Fibroblast of gingiva (primary cell): ENCODE results near the gene MEF2C.

ENCODE experiments used
- DNase-seq: peaks from one replicate; pipeline ENCODE4 v3.0.0-alpha.2; 2011; ENCODE audit warnings: low read depth

The MEF2C gene

DNA sequence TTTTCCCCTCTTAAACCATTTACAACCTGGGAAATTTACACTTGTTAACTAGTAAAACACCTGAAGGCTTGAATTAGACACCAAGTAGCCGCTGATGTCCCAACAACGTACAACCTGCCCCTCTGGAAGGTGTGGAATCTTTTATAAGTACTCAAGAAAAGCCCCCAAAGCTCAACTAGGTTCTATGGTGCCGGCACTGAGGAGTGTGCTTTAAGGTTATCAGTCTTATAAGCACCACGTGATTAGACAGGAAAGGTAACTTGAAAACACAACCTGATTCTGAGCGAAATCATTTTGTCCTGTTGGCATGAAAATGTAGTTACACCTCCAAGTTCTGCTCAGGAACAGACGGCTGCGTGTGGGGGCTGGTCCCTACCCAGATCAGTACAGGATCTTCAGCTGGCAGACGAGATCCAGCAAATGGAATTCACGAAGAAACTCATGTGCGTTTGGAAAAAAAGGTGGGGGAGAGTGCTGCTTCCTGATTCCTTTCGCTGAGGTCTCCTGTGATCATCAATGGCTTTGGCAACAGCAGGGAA lies 195.5 kb downstream of the MEF2C start:
- no peak for DNase-seq

DNA sequence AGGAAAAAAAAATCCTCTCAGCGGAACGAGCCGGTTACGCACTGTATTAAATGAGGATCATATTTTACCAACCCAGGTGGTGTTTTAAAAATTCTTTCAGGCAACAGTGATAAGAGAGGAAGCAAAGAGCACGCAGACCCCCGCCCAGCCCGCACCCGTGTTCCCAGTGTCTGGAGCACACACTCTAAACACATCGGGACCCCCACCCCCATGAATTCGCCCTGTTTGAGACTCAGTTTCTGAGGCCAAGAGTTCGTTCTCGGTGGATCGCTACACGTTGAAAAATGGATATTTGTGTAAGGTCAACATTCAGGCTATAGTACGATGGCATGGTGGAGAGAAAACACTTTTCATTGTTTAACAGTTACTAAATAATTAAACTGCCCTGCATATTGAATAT lies 196.3 kb downstream of the MEF2C start:
- no peak for DNase-seq

DNA sequence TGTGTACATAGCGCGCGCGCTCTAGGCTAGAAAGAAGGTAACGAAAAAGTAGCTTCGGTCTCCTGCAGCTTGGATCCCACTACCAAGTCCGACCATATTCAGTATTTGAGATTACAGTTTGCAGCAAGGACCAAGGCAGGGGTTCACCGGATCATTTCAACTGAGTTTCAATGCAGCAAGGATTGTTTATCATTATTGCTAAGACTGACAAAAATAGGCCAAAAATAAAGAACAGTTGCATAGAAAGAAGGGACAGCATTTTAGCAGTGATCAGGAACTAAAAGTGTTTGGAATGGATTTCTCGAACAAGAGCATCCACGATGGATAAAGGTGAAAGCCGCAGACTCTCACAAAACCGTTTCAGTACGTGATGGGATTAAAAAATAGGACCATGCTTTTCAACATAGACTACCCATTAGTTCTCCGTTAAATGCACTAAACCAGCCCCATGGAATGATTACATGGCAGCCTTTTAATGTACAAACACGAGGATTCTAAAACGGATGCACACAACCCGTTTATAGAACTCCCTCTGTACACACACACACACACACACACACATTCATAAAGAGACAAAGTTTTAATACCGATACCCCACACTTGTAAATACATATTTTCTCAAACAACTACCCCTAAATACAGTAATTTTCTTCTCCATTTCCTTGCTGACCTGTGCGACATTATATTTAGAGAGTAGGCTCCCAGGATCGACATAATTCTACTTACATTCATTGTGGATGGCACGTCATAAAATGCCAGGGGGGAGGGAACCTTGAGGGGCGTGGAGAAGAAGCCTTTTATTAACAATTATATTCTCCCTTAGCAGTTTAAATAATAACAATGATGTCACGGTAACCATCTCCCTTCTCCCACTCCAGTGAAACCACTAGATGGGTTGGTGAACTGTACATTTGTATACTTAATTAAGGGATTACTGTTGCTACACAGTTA lies 197.1 kb downstream of the MEF2C start:
- no peak for DNase-seq

DNA sequence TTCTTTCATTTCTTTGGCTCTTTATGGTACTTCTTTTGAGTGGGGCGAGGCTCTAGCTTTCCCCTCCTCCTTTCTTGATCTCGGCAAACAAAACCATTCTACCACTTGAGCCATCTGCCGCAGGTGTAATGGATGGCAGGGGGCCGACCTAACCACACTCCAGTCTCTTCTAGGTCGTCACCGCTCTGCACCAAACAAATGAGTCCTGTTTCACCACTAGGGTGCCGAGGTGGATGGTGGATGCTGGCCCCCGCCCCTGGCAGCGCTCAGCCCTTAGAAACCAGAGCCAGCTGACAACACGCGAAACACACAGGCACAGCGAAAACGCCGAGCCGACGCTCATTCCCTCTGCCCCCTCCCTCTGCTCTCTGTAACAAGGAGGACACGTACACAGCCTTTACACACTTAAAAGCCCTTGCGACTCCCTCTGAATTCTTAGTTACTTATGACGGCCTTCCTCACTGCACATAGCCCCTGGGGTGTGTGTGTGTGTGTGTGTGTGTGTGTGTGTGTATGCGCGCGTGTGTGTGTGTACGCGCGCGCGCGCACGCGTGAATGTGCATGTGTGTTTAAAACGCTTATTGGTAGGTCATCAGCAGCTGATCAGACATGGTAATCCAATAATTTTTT lies 199.4 kb downstream of the MEF2C start:
- DNase-seq = no peak

DNA sequence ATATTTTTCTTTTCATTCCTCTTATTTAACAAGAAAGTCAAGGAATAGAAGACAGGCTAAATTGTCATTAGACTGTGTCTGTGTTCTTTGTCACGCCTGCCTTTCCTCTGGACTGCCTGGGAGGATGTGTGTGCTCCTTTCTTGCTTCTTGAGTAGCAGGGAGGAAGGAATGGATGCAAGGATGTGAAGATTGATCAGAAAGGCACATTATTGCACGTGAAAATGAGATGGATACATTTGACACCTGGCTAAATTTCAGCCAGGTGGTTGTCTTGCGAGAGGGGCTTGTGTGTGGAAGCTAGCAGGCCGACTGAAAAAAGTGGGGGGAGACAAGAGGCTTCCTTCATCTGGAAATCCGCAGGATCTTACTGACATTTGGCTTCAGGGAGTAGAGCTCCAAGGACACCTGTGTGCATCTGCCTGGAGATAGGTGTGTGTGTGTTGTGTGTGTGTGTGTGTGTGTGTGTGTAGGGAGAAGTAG lies 200.1 kb downstream of the MEF2C start:
- DNase-seq = no peak

DNA sequence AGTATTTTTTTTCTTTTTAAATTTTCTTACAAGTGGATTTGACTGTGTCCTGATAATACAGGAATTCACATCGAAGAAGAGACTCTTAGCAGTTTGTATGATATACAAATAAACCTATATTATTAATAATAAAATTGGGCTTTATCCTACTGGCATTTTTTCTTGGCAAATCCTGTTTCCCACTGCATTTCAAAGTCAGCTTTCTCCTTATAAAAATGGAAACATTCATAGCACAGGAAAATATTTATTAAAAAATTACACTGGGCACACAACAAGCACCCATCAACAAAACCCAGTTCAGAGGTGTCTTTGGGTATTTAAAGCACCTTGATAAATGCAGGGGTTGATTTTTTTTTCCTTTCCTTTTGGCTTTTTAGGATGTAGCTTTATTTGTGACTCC lies 200.9 kb downstream of the MEF2C start:
- no peak for DNase-seq

DNA sequence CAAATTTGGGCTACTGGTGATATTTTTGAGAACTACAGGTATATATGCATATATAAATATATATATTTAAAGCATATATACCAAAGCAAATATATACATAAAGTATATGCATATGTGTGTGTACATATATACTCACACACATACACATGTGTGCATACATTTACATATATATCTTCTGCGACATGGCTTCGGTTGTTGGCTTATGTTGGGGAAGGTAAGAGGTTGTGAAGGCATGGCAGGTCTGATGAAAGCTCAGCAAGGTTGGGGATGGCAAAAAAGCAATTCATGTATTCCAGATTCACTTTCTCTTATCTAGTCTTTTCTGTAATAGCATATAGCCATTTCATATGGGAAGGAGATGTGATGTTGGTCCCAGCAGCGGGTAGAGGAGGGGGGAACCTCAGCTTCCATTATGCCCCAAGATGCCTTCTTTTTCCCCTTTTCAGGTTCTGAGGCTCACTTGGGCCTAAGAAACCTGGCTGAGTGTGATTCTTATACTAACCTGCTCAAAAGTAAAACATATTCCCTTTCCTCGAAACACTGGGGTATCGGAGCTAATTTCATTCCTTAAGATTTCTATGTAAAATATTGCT lies 201.7 kb downstream of the MEF2C start:
- no peak for DNase-seq

DNA sequence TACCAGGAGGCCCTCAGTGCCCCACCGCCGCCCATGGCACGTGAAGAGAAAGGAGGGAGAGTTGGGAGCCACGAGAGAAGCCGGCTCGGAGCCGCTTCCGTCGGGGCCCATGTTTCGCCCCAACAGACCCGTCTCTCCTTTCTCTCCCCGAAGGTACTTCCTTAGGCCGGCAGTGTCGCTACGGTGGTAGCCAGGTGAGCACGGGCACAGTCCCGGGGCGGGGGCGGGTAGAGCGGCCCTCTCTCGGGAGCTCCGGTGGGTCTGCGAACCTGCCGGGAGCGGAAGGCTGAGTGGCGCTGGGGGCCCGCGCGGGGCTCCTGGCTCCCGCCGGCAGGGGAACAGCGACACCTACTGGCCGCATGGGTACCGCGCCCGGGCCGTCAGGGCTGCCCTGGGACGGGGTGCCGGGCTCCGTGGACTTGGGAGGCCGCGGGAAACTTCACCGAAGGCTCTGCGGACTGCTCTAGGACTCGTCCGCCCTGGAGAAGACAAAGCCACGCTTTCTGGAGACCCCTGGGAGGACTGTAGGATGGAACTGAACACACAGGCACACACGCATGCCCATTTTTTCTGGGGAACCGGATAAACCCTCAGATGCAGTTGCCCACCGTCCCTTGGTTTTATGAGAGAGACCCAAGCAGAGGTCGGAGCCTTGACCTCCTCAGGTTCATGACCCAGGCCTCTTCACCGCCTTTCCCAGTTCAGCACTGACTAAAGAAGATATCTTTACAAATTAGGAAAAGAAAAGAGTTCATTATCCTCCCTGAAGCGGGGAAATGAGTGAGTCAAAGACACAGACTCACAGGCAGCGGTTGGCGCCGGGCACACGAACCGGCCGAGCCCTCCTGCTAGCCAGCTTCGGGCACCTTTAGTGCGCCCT lies 202.5 kb downstream of the MEF2C start:
- peak; percentile 14 for DNase-seq

DNA sequence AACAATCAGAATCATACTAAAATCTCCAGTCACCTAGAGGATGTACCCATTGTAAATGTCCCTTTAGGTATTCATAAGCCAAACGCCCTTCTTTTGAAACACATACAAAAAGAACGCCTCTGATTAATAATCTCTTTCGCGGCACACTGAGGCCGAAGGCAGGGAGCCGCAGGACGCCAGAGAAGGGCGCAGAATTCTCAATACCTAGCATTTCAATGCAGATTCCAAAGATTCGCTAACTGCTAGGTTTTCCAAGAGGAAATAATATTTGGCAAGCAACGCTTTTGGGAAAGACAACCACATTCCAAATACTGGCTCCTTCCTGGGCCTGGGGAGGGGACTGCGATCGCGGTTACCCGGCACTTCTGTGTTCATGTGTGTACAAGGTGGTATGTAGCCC lies 203.3 kb downstream of the MEF2C start:
- DNase-seq = no peak

DNA sequence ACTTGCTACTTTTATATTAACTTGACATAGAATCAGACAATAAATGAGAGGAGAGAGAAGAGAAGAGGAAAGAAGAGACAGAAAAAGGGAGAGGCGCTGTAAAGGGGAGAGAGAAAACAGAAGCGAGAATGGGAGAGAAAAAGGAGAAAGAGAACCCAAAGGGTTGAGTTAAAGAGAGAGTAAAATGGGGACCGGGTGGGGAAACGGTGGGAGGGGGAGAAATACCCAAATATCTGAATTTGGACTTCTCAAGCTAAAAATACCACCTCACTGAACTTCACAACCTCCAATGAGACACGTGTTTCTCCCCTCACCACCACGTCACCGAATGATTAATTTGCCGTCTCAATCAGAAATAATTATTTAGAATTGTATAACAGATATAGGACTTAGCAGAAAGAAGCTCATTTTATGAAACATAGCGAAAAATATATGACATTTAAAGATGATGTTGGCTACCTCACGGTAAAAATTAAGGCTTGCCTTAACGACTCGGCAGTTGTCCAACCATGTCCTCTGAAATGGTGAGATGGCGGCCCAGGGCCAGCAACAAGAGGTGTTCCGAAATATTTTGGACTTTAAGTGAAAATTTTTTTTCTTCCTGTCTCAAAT lies 204.1 kb downstream of the MEF2C start:
- DNase-seq = no peak

DNA sequence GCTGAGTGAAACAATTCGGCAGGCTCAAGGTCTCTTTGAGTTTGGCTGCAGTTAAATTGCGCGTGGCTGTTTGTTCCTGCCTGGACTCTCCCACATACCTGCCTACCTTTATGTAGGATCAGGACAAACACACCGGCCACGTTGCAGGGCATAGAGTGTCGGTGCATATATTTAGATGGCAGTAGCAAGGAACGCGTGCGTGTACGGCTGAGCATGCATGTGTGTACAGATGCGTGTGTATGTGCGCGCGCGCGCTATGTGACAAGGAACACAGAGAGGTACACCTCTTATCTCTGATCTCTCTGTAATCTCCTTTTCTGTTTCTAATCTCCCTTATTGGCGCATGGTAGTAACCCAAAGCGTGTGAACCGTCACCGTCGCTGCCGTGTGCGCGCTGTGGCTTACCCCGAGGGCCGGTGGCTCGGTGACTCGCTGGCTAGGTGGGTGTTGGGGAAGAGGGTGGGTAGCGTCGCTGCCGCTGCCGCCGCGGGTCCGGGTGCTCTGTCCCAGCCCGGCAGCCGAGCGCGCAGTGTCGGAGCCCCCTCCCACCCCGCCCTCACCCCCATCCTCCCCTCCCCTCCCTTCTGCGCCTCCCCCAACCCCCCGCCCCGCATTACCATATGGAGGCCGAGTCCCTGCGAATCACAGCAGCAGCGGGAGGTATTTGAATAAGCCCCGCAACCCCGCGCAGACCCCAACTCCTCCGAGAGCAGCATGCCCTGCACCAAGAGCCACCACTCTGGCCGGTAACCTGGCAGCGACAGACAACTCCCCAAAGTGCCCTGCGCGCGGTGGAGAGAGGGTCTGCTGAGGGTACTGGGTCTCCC lies 204.8 kb downstream of the MEF2C start:
- no peak for DNase-seq

DNA sequence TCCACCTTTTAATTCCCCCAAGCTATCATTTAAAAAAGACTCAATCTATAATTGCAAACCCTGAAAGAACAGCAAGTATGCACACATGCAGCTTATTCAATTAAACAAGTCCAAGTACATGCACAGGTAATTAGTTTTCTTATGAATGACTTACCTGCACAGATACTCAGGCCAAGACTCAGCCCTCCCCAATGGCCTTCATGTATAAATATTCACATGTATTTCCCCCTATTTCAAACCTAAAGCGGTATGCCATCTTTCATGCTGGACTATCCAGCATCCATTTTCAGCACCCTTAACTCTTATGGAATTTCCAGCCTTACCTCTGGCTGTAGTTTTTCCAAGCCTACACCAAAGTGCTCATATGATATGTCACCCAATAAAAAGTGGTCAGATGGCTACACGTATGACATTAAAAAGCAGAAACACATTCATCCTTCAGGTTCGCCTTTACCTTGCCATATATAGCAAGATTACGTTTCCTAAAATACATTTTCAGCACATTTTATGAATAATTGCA lies 205.5 kb downstream of the MEF2C start:
- DNase-seq = no peak

DNA sequence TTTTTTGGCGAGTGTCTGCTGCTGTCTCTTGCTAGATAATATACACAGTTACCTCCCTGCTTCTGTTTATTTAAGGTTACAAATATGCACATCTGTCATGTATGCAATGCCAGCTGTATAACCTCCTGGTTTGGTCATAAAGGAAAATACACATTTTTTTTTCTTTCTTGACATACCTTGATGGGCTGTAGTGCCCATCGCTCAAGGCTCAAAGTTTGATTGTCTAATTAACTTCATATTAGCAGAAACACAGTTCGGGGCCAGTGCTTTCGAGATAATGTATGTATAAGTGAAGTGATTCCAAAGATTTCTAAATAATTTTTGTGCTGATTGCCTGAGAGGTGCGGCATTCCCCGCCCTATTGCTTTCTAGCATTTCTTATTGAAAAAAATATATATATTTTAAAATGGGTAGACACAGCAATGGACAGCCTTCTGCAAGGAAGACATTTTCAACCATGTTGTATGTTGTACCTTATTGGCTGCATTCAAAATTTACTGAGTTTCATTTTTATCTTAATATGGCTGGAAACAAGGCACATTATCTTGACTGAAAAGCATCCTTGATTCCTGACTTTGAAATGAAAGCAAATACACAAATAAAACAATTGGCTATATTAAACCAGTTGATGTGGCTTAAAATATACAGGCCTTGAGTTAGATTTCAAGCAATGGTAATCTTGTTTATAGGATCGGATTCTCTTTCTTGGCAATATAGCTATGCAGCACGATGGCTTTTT lies 206.2 kb downstream of the MEF2C start:
- no peak for DNase-seq

DNA sequence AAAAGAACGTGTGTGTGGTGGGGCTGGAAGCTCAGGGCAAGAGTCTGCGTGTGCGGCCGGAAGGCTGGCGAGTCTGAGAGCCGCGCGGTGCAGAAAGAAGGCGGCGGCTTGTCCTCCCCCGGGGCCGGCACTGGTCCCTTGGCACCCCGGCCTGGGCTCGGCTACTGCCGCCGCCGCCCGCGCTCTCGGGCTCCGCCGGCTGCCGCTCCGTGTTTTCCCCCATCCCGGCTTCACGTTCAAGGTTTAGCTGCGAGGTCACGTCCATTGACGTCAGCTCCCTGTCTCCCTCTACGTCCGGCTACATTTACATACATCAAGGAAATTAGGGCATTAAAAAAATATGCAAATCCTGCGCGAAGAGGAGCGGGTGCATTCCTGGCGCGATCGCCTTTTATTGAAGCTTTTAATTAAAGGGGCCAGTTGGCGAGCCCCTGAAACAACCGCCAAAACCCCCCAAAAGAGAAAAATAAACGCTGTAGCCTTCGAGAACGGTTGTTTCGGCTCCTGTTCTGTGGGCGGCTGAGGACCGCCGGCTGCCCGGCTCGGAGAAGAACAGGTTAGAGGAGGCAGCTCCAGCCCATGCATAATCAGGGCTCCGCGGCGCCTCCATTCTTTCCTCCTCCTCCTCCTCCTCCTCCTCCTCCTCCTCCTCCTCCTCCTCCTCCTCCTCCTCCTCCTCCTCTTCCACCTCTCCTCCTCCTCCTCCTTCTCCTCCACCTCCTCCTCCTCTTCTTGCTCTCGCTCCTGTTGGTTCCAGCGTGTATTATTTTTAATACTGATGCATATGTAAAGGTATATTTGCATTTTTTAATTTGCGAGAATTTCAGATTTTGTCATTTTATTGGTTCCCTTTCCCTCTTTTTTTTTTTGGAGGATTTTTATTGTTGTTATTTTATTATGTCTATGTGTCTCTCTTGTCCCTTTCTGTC lies 207.0 kb downstream of the MEF2C start:
- no peak for DNase-seq

DNA sequence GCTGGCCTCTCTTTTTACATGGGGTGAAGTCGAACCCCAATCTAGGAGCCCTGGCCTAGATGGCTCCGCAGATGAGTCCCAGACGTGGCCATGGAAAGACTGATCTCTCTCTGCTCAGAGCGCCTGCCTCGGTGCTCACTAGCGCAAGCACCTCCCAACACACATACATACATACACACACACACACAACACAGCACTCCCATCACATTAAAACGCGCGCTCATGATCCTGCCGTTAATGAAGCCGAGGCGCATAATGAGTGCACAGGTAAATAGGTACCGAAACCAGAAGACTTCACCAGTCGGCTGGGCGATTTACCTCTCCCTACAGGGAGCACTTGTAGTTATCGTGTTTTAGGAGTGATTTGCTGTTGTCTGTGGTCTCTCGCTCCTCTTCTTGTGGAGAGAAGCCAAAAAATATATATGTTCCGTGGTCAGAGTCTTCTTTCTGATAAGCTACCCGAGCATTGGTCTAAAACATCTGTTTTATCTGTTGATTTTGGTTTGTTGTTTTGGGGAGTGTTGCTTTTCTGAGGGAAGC lies 207.7 kb downstream of the MEF2C start:
- DNase-seq = no peak

DNA sequence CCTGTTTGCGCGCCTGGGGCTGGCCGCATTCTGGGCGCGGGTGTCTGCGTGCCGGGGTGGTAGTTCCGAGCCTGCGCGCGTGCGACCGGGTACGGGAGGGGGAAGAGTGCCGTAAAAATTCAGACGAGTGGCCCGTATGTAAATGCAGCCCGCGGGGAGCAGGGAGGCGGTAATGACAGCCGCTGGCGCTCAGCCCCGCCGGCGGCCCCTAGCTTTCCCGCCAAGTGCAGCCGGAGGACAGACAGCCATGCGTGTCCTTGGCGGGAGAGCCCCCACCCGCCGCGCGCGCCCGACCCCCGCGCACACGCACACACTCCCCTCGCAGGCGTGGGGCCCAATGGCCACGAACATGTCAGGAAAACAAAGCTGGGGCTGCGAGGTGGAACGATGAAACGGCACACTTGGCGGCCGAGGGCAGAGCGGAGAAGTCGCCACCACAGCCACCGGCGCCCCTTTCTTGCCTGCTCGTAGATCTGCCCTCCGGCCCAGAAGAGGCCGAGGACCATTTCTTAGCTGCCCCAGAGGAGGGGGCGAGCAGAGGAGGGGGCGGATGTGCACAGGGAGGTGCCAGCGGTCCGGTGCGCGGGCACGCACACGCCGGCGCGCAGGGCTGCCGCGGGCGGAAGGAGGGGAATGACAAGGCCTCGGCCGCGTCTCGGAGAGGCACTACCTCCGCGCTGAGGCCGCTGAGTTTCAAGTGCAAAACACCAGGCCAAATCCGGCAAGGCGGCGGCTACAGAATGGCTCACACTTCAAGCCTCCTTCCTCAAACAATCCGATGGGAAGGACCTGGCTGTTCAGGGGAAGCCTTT lies 208.4 kb downstream of the MEF2C start:
- DNase-seq = no peak
